T47D (cell line): Measurements from ENCODE around the gene TNFAIP3.
A peak's percentile ranks its signal among the peaks of the same experiment; 100 is the strongest.

Experiments used
- DNase-seq, 2 experiments: peaks; one replicate each; pipeline versions ENCODE4 v3.0.0 to v3.0.0-alpha.2; 2011 to 2012; ENCODE audit warnings: low read depth in 1 of 2, low spot score in 1 of 2
- JUND ChIP-seq: IDR thresholded peaks from 2 replicates; pipeline ENCODE4 v1.6.1; 2012; ENCODE audit warnings: low read depth
- in situ Hi-C: cut with HindIII; loops from 2 replicates; pipeline ENCODE4 v1.10.0; 2016; ENCODE audit warnings: low sequenced_read_pairs, low pct_unique_long_range_greater_than_20kb

Gene TNFAIP3

GRCh38 chr6:137866914-137867684, at the start of gene TNFAIP3:
TNFAIP3 (plus strand) TSS chr6:137867259; CDS start chr6:137871228, 3,969 bp downstream.
- DNase-seq: peak; percentile 89 to 91
- no peak for TF ChIP-seq JUND
- in situ Hi-C loops: no loop called here

GRCh38 chr6:137818440-137818839, 48.6 kb upstream of the TNFAIP3 start:
- in situ Hi-C loops: no loop called here
- no peak for DNase-seq
- TF ChIP-seq JUND: no peak

- TF ChIP-seq JUND: no peak
- in situ Hi-C loops: no loop called here
- DNase-seq: no peak
These were observed 47.3 kb upstream of the TNFAIP3 start for GRCh38 chr6:137819740-137820139.

GRCh38 chr6:137820425-137820824, 46.6 kb upstream of the TNFAIP3 start:
- TF ChIP-seq JUND: no peak
- no peak for DNase-seq
- in situ Hi-C loops: no loop called here

GRCh38 chr6:137820952-137821351, 46.1 kb upstream of the TNFAIP3 start:
- TF ChIP-seq JUND: no peak
- in situ Hi-C loops: no loop called here

GRCh38 chr6:137821491-137821890, 45.6 kb upstream of the TNFAIP3 start:
- no peak for DNase-seq
- in situ Hi-C loops: no loop called here
- no peak for TF ChIP-seq JUND

More at GRCh38 chr6:137820952-137821351, 46.1 kb upstream of the TNFAIP3 start:
- no peak for DNase-seq

GRCh38 chr6:137823826-137824555, 43.1 kb upstream of the TNFAIP3 start:
- in situ Hi-C loops: no loop called here
- no peak for TF ChIP-seq JUND

GRCh38 chr6:137824556-137824879, 42.5 kb upstream of the TNFAIP3 start:
- no peak for TF ChIP-seq JUND
- in situ Hi-C loops: no loop called here
- no peak for DNase-seq

More at GRCh38 chr6:137823826-137824555, 43.1 kb upstream of the TNFAIP3 start:
- DNase-seq: peak in 1 of 2 experiments; percentile 9

- DNase-seq: no peak
- no peak for TF ChIP-seq JUND
- in situ Hi-C loops: no loop called here
These were observed 42.2 kb upstream of the TNFAIP3 start for GRCh38 chr6:137824896-137825295.

- no peak for TF ChIP-seq JUND
- DNase-seq: no peak
- in situ Hi-C loops: no loop called here
These were observed 39.6 kb upstream of the TNFAIP3 start for GRCh38 chr6:137827411-137827940.

GRCh38 chr6:137827977-137828810, 38.9 kb upstream of the TNFAIP3 start:
- no peak for TF ChIP-seq JUND
- no peak for DNase-seq
- in situ Hi-C loops: no loop called here

GRCh38 chr6:137829641-137830083, 37.4 kb upstream of the TNFAIP3 start:
- TF ChIP-seq JUND: no peak
- in situ Hi-C loops: no loop called here
- peak in 1 of 2 experiments; percentile 25 for DNase-seq
